Fibroblast of the aortic adventitia (primary cell): ENCODE measurements around the gene SLC2A11. TPM values are rescaled to one million over a fixed set of nuclear protein-coding genes. Genes with fewer than 3 reads are reported as not detected.

ENCODE experiments used
- DNase-seq: peaks from one replicate; pipeline ENCODE4 v3.0.0-alpha.2; 2010; ENCODE audit warnings: low read depth
- H3K4me3 ChIP-seq: 2 replicates; pipeline ENCODE4 v1.5.1; 2011; ENCODE audit warnings: low read depth, mild to moderate bottlenecking, control low read depth, low read length, moderate library complexity
- total RNA-seq: library from RNA; depleted of rRNA; stranded (reverse); fragments of >200 nt; gene quantifications from 2 replicates; pipeline ENCODE4 v1.2.3, GENCODE V29; 2012; ENCODE audit warnings: low replicate concordance
- TF ChIP-seq, protein P1 (sequence below): IDR thresholded peaks from 2 replicates; pipeline ENCODE4 v1.5.1; 2011; ENCODE audit warnings: mild to moderate bottlenecking, low read length, control low read depth, inconsistent platforms; ENCODE audit not compliant: insufficient read depth

Gene SLC2A11
- total RNA-seq, 1 donor, result 11.4 TPM

- H3K4me3 ChIP-seq, result no peak overlapping the region
- TF ChIP-seq, protein P1, sequence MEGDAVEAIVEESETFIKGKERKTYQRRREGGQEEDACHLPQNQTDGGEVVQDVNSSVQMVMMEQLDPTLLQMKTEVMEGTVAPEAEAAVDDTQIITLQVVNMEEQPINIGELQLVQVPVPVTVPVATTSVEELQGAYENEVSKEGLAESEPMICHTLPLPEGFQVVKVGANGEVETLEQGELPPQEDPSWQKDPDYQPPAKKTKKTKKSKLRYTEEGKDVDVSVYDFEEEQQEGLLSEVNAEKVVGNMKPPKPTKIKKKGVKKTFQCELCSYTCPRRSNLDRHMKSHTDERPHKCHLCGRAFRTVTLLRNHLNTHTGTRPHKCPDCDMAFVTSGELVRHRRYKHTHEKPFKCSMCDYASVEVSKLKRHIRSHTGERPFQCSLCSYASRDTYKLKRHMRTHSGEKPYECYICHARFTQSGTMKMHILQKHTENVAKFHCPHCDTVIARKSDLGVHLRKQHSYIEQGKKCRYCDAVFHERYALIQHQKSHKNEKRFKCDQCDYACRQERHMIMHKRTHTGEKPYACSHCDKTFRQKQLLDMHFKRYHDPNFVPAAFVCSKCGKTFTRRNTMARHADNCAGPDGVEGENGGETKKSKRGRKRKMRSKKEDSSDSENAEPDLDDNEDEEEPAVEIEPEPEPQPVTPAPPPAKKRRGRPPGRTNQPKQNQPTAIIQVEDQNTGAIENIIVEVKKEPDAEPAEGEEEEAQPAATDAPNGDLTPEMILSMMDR, result no peak
- no peak for DNase-seq
These were observed 24.5 kb upstream of the SLC2A11 start for GRCh38 chr22:23833017-23833751.

DNA sequence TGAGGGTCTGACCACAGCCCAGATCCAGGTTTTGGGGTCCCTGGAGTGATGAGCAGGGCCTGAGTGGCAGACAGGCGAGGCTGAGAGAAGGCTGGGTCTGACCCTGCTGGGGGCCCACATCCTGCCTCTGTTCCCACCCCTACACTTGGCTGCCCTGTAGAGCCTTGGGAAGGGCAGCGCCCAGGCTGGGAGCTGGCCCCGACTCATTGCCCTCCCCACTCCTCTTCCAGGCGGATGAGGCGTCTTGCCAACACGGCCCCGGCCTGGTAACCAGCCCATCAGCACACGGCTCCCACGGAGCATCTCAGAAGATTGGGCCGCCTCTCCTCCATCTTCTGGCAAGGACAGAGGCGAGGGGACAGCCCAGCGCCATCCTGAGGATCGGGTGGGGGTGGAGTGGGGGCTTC, 23.8 kb upstream of the SLC2A11 start:
- H3K4me3 ChIP-seq, result no peak overlapping the region
- TF ChIP-seq, protein P1, result no peak

GRCh38 chr22:23834406-23834792, 23.3 kb upstream of the SLC2A11 start:
- DNase-seq, result no peak
- no peak overlapping the region for H3K4me3 ChIP-seq
- TF ChIP-seq, protein P1, result no peak

More for the DNA sequence above, 23.8 kb upstream of the SLC2A11 start:
- no peak for DNase-seq

GRCh38 chr22:23834793-23835483, 22.7 kb upstream of the SLC2A11 start:
- no peak overlapping the region for H3K4me3 ChIP-seq
- TF ChIP-seq, protein P1, result no peak
- DNase-seq, result no peak

GRCh38 chr22:23835484-23836144, 22.1 kb upstream of the SLC2A11 start:
- H3K4me3 ChIP-seq, result no peak overlapping the region
- TF ChIP-seq, protein P1, result no peak
- no peak for DNase-seq

DNA sequence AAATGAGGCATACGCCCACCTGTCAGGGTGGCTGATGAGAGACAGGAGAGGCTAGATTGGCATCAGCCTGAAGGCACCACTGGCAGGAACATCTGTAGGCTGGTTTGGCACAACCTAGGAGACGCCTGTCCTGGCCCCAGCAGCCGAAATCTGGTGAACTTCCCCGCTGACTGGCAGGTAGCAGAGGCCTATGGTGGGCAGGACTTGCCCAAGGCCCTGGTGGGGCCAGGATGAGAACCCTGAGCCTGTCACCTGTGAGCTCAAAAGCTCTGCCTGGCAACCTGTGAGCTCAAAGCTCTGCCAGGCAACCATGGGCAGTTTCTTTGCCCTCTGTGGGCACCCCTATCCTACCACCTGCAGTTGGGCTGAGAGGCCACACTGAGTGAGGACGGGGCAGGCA, 21.4 kb upstream of the SLC2A11 start:
- TF ChIP-seq, protein P1, result no peak
- H3K4me3 ChIP-seq, result no peak overlapping the region
- DNase-seq, result no peak
